Measurements from ENCODE around the gene RPS6KA1. TPM values are rescaled to one million over a fixed set of nuclear protein-coding genes. Genes with fewer than 3 reads are reported as not detected.

The RPS6KA1 gene
- total and polyA plus RNA-seq, 2 of the 13 experiments (the other 11 are each of a cell fraction or from before 2014, with no cell fraction given), result 19.6 to 24.2 TPM

GRCh38 chr1:26500488-26501175 is 28.9 kb upstream of the RPS6KA1 start (continued):
- TF ChIP-seq RFXAP (CRISPR knock-in tag; IDR thresholded peaks at IDR 0.05; ENCODE audit: borderline replicate concordance) (no peak), ZNF550 (CRISPR knock-in tag; IDR thresholded peaks at IDR 0.05; ENCODE audit: borderline replicate concordance) (no peak), ZNF562 (CRISPR knock-in tag; IDR thresholded peaks at IDR 0.05; ENCODE audit: borderline replicate concordance) (0 out of 2 replicates have a peak, but pooled peaks have one; percentile 63), THAP8 (CRISPR knock-in tag; IDR thresholded peaks at IDR 0.05; ENCODE audit: borderline replicate concordance) (peak; percentile 66; the same call in 1 of the 2 replicates), CBX5 (CRISPR knock-in tag; IDR thresholded peaks at IDR 0.05; ENCODE audit: borderline replicate concordance) (no peak), ZBTB3 (CRISPR knock-in tag; IDR thresholded peaks at IDR 0.05; ENCODE audit: borderline replicate concordance, low read depth) (no peak), BORCS8-MEF2B (CRISPR knock-in tag; IDR thresholded peaks at IDR 0.05) (no peak; the same call in none of the 2 replicates), ZNF136 (CRISPR knock-in tag; IDR thresholded peaks at IDR 0.05; ENCODE audit: low read depth) (peak; percentile 67; the same call in 1 of the 2 replicates), NFIB (CRISPR knock-in tag; IDR thresholded peaks at IDR 0.05; ENCODE audit: borderline replicate concordance) (no peak), ZBTB34 (CRISPR knock-in tag; IDR thresholded peaks at IDR 0.05) (no peak), ZNF138 (CRISPR knock-in tag; IDR thresholded peaks at IDR 0.05; ENCODE audit: low read depth) (0 out of 2 replicates have a peak, but pooled peaks have one; percentile 26), KDM4B (CRISPR knock-in tag; IDR thresholded peaks at IDR 0.05) (no peak), NAIF1 (CRISPR knock-in tag; IDR thresholded peaks at IDR 0.05; ENCODE audit: borderline replicate concordance) (0 out of 2 replicates have a peak, but pooled peaks have one; percentile 88), GATAD2A (CRISPR knock-in tag; IDR thresholded peaks at IDR 0.05) (peak; percentile 47; the same call in 1 of the 2 replicates), MYC (CRISPR knock-in tag; IDR thresholded peaks at IDR 0.05; ENCODE audit: borderline replicate concordance) (no peak; the same call in none of the 2 replicates), MXD1 (CRISPR knock-in tag; IDR thresholded peaks at IDR 0.05) (peak; percentile 82), ZNF546 (CRISPR knock-in tag; conservative IDR thresholded peaks at IDR 0.05) (peak; percentile 77; the same call in 1 of the 2 replicates), PPARG (CRISPR knock-in tag; conservative IDR thresholded peaks at IDR 0.05) (no peak), SP2 (CRISPR knock-in tag; IDR thresholded peaks at IDR 0.05) (no peak), ZNF713 (CRISPR knock-in tag; IDR thresholded peaks at IDR 0.05) (peak; percentile 94; the same call in 1 of the 2 replicates), CSRNP2 (CRISPR knock-in tag; conservative IDR thresholded peaks at IDR 0.05; ENCODE audit: low read depth) (no peak), IRX3 (CRISPR knock-in tag; IDR thresholded peaks at IDR 0.05; ENCODE audit: borderline replicate concordance, low read depth) (no peak), ZSCAN25 (CRISPR knock-in tag; IDR thresholded peaks at IDR 0.05) (no peak), ZBTB33 (CRISPR knock-in tag; IDR thresholded peaks at IDR 0.05) (no peak; the same call in 1 of the 2 replicates)
